HT1080 (cell line): ENCODE measurements around the gene PXYLP1. TPM values are rescaled to one million over a fixed set of nuclear protein-coding genes. Genes with fewer than 3 reads are reported as not detected.
A peak's percentile ranks its signal among the peaks of the same experiment; 100 is the strongest.
"Not testable (repeated sequence)": the region's sequence is repeated elsewhere in the genome, so short reads cannot be mapped to it uniquely, and the experiment has no call there.

ENCODE experiments used
- DNase-seq: peaks from one replicate; pipeline ENCODE4 v3.0.0-alpha.2; 2015; ENCODE audit warnings: low read depth
- total RNA-seq: library from RNA; depleted of rRNA; stranded (reverse); fragments of >200 nt; shearing (Covaris generic); gene quantifications from 2 replicates; pipeline ENCODE4 v1.2.3, GENCODE V29; 2014

PXYLP1 gene
- total RNA-seq, 1 experiment from 2014 or later: 7.7 TPM

DNA sequence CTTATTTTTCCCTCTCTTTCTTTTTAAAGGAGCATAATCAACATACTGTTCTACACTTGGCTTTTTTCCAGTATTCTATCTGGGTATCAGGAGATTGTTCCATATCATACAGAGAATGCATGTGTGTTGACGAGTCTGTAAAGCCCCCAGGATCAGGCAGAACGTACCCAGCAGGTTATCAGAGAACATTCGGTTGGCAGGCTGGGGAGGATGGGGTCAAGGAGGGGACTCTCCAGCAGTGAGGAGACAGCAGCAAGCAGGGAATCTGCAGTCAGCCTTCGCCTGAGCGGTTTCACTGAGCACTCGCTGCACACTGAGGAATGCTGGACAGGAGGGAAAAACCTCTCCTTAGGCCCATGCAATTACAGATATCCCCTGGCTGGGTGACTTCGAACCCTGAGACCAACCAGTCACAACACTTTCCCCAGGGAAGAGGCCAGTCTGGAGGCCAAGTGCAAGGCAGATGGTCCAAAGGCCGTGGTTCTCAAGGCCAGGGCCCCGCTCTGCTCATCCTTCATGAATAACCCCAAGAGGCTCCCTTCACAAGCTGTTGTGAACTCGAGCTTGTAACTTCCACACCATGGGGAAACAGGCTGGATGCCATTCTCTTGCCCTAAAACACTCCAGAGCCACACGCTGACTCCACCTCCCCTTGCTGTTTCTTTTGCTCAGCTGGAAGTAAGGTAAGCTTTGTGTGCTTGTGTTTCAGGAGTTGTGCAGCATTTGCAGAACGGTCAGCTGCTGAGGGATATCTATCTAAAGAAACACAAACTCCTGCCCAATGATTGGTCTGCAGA is 60.1 kb downstream of the PXYLP1 start:
- DNase-seq: no peak

DNA sequence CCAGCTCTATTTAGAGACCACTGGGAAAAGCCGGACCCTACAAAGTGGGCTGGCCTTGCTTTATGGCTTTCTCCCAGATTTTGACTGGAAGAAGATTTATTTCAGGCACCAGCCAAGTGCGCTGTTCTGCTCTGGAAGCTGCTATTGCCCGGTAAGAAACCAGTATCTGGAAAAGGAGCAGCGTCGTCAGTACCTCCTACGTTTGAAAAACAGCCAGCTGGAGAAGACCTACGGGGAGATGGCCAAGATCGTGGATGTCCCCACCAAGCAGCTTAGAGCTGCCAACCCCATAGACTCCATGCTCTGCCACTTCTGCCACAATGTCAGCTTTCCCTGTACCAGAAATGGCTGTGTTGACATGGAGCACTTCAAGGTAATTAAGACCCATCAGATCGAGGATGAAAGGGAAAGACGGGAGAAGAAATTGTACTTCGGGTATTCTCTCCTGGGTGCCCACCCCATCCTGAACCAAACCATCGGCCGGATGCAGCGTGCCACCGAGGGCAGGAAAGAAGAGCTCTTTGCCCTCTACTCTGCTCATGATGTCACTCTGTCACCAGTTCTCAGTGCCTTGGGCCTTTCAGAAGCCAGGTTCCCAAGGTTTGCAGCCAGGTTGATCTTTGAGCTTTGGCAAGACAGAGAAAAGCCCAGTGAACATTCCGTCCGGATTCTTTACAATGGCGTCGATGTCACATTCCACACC is 60.9 kb downstream of the PXYLP1 start:
- no peak for DNase-seq

DNA sequence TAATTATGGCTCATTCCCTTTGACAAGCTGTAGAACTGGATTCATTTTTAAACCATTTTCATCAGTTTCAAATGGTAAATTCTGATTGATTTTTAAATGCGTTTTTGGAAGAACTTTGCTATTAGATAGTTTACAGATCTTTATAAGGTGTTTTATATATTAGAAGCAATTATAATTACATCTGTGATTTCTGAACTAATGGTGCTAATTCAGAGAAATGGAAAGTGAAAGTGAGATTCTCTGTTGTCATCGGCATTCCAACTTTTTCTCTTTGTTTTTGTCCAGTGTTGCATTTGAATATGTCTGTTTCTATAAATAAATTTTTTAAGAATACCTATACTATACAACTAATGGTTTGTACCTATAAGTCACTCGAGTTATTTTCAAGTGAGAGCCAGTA is 62.7 kb downstream of the PXYLP1 start:
- DNase-seq: no peak

DNA sequence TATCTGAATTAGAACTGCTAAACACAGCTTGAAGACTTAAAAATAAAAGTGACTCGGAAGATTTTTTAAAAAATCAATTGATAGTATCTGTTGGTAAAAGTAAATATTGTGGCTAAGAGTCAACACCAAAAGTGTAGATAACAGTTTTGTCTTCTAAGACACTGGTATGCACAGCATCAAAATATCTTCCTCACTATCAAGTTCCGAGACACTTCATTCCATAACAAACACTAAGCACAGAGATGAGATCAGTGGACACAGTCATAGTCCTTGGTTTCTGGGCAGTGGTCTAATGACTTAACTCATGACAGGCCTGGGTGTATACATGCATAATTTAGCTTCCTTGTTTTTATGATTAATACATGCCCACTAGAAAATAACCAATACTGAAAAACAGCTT is 63.2 kb downstream of the PXYLP1 start:
- peak; percentile 78 for DNase-seq

DNA sequence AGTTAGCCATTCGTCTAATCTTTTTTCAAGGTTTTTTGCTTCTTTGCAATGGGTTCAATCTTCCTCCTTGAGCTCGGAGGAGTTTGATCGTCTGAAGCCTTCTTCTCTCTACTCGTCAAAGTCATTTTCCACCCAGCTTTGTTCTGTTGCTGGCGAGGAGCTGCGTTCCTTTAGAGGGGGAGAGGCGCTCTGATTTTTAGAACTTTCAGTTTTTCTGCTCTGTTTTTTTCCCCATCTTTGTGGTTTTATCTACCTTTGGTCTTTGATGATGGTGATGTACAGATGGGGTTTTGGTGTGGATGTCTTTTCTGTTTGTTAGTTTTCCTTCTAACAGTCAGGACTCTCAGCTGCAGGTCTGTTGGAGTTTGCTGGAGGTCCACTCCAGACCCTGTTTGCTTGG is 68.8 kb downstream of the PXYLP1 start:
- not testable (repeated sequence) for DNase-seq

DNA sequence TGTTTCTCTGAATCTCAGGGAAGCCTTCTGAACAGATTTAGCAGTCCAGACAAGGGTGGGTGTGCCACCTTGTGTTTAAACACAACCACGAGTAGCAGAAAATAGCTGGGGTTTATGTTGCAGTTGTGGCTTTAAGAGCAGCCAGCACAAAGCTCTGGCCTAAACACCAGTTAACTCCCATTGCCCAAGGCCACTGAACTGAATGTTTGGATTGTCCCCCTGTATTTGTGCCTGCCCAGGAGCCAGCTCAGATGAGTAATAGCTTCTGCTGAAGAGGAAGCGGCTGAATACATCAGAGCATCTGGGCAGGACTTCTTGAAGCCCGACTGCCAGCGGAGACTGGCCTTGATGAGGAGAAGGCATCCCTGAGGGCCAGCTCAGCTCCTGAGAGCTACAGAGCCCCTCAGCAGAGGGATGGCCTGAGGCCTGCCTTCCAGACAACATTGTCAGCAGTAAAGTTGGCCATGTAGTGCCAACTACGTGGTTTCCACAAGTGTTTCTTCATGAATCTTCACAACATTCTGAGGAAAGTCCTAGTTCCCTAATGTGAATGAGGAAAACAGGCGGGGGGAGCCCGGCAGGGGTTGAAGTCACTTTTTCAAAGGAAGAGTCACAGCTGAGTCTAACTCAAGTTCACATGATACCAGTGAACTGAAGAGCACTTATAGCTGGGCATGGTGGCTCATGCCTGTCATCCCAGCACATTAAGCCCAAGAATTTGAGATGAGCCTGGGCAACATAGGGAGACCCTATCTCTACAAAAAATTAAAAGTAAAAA is 70.9 kb downstream of the PXYLP1 start:
- DNase-seq: peak; percentile 91

DNA sequence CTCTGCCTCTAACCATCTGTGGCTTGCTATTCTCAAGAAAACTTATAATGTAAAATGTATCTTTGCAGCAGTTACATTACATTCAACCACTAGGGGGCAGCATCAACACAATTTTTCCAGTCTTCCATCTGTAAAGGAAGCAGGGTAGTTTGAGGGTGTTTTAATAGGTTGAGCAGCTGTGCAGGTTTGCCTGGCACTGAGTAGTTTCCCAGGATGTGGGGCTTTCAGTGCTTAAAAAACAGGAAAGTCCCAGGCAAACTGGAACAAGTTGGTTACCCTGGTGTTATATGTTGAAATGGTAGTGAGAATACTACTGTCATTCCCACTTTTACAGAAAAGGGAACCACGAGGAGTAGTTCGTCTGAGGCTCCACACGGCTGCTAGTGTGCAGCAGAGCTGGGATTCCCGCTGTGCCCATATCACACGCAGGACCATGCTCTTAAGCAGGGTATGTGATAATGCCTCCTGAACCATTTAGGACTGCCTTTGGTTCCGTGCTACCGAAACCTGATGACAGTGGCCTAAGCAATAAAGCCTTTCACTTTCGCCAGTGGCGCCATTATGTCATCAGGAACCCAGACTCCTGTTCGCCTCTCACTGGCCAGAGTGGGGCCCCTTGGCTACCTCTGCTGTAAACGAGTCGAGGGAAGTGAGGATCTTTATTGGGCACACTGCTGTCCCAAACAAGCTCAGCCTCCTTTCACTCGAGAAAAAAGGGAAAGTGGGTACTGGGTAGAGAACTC is 72.0 kb downstream of the PXYLP1 start:
- peak; percentile 88 for DNase-seq

DNA sequence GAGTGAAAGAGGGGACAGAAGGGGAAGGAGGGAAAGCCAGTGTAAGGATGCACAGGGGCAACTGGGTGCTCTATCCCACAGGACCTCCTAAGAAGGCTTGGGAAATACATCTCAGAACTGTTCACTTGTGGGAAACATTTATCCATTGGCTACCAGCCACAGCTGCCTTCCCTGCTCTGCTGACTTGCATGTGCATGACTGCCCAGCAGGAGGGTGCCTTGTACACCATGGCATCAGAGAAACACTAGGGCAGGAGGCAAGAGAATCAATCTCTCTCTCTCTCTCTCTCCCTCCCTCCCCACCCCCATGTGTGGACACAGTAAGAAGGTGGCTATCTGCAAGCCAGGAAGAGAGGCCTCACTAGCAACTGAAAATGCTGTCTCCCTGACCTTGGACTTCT is 73.8 kb downstream of the PXYLP1 start:
- peak; percentile 70 for DNase-seq

DNA sequence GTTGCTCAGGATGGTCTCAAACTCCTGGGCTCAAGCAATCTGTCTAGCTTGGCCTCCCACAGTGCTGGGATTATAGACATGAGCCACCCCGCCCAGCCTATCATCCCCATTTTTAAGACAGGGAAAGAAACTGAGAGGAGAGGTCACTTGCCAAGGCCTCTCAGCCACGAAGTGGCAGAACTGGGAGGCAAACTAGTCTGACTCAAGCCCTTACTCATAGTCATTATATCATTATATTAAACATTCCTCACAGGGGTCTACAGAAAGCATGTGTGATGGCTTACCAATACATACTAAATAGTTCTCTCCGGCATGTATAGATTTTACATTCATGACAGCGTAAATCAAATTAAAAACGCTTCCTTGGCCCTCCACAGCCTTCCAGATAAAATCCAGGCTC is 74.7 kb downstream of the PXYLP1 start:
- peak; percentile 47 for DNase-seq

DNA sequence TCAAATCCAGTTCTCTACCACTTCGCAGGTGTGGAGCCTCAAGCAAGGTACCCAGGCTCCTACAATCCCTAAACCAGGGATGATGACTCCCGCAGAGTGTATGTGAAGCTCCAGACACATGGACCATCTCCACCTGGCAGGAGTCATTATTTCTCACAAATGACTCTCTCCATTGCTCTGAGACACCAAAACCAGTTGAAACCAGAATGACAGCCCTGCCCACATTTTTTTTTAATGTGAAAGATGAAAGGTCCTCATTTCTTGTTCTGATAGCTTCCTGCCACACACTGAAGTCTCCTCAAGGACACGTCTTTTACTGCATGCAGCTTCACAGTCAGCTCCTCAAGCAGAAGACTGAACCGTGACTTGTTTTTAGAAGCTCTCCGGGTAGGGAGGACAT is 75.3 kb downstream of the PXYLP1 start:
- peak; percentile 41 for DNase-seq

DNA sequence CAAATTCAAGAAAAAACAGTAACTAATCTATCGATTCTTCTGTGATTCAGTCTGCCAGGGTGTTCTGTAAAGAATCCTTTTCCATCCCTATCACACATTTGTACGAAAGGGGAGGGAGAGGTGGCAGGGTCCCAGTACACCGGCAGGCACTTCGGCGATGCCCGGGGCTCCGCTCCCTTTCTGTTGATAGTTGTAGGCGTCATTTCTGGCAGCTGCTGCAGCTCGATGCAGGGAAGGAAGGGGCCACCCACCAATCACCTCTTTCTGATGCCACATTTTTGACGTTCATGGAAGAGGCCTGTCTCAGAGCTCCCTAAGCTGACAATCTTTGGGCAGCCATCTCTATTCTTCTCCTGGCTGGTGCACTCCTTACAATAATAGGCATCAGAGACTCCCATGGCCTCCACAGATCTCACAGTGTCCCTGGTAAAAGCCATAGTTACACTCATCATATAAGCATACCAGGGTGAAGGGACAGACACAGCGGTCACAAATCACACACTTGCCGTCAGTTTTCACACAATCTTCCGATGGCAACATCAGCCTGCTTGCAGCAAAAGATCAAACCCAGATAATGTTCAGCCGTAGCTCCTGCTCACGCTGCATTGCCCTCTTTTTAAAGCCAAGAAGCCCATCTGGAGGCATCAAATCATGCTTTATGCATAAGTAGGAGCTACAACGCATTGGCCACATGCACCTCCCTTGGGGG is 75.9 kb downstream of the PXYLP1 start:
- no peak for DNase-seq

DNA sequence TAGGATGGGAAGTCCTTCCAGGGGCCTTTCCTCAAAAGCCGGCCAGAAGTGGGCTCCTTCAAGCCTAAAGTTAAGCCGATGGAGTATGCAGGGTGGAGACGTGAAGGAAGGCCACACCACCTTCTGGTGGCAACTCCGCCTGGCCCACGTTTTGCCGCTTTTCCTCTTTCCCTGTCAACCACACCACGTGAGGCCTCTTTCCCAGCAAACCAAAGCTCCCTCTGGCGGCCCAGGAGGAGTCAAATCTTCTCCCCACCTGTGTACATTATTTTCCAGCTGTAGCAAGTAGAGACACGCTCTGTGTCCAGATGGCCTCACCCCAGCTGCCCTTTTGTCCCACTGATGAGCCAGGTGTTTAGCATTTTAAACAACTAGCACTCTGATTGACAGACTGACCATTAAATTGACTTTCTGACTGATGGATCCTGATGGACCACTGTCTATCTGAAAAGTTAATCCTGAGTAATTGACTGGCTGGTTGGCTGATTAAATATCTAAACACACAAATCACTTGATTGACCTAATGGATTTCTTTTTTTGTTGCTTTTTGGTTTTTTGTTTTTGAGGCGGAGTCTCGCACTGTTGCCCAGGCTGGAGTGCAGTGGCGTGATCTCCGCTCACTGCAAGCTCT is 77.1 kb downstream of the PXYLP1 start:
- peak; percentile 60 for DNase-seq

DNA sequence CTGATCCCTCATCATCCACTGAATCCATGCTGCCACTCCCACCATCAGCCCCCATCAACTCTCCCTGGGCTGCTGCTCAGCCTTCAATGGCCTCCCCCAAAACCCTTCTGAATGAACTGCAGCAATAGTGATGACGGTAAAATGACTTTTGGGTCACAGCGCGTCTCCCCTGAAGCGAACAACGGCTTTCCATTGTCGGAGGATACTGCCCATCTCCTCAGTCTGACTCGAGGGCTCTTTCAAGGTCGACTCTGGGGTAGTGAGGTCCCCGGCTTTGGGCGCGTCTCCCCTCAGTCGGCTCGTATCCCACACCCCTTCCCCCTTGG is 79.5 kb downstream of the PXYLP1 start:
- DNase-seq: no peak

DNA sequence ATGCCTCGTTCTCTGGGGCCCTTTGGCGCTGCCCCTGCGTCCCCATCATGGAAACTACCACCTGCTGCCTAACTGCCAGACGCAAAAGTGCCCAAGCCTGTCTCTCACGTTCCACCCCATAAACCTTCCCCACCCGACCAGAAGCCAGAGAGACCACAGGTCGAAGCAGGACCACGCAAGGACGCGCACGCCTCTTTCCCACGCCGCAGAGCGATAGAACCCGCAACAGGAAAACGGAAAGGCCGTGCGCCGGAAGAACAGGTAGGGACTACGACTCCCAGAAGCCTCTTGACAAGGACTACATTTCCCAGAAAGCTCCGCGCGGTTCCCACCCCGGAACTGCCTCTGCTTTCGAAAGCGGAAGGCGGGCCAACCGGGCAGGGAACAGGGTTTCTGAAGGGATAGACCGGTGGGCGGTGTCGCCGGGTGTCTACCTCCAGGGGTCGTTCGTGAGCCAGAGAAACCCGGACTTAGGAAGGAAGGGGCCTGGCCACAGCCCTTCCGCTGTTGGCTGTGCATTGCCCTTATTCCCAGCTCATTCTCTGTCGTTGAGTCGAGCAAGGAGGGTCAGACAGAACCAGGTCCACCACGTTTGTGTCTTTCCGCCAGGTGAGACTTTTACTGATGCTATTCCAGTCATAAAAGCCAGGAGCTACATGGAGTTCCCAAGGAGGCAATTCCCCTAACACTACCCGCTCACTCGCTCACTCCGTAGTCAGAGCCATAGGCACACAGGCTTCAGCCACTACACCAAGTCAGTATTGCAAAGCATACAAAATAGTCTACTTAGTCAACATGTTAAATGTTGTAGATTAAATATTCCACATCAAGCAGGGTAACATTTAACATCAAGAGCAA is 80.1 kb downstream of the PXYLP1 start:
- peak; percentile 100 for DNase-seq

DNA sequence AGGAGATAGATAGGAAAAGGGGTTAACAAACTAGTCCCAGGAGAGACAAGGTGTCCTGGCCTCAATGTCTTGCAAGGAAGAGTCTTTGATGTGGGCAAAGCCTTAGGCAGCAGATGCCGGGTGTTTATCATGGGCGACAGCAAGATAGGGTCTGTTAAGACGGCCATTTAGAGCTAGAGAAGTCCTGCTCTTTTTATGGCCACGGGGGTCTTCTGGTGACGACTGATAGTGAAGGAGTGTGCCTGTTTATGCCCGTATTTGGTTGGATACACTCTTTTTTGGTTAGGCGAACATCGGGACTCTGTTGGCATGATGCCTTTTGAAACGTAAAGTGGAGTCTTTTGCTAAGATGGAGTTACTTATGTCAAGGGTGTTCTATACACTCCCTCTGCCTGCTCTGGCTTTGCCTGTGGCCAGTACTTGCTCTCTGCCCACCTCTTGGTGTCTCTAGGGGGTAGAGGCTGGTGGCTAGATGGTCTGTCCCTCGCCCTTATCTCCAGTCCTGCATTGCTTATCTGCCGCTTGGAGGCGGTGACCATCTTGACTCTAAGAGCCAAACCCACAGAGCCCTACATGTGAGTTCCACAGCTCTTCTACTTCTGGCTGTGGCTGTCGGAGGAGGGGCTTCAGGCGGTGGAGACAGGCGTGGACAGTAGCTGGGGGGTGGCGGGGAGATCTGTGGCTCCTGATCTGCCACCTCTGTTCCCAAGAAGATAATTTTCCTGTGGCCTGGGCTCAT is 80.9 kb downstream of the PXYLP1 start:
- no peak for DNase-seq

DNA sequence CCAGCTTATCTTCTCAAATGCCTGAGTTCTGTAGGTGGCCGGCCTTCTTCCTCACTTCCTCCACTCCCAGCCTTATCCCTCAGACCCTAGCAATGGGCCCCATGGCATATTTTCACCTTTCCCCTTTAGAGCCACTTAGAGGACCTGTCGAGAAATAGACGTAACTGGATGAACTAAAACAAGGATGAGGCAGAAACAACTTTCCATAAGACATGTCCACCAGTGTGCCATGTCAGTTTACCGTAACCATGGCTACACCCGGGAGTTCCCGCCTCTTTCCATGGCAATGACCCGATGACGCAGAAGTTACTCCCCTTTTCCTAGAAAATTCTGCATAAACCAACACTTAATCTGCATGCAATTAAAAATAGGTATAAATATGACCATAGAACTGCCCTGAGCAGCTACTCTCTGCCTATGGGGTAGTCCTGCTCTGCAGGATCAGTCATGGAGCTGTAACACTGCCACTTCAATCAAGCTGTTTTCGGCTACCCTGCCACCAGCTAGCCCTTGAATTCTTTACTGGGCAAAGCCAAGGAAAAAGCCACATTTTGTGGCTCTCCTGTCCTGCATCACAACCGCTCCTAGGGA is 81.6 kb downstream of the PXYLP1 start:
- no peak for DNase-seq

DNA sequence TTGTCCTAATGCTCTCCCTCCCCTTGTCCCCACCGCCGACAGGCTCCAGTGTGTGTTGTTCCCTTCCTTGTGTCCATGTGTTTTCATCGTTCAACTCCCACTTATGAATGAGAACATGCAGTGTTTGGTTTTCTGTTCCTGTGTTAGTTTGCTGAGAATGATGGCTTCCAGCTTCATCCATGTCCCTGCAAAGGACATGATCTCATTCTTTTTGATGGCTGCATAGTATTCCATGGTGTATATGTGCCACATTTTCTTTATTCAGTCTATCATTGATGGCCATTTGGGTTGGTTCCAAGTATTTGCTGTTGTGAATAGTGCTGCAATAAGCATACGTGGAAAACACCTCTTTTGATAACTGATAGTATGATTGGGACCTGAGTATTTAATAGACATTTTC is 82.8 kb downstream of the PXYLP1 start:
- not testable (repeated sequence) for DNase-seq

DNA sequence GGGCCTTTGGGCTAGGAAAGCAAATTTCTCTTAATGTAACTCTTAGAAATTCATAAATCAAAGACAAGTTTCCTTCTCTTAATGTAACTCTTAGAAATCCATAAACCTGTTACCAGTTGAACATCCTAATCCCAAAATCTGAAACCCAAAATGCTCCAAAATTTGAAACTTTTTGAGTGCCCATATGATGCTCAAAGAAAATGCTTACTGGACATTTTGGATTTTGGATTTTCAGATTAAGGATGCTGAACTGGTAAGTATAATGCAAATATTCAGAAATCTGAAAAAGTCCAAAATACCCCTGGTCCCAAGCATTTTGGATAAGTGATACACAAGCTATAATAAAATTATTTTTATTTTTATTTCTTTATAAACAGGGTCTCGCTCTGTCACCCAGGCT is 85.2 kb downstream of the PXYLP1 start:
- DNase-seq: no peak
